Epidermal melanocyte (primary cell): ENCODE measurements around the gene NBPF14.
"Not testable (repeated sequence)": the region's sequence is repeated elsewhere in the genome, so short reads cannot be mapped to it uniquely, and the experiment has no call there.

Experiments
- DNase-seq: peaks from one replicate; pipeline ENCODE4 v3.0.0; 2011; ENCODE audit warnings: low spot score; ENCODE audit not compliant: insufficient read length

The NBPF14 gene, protein sequence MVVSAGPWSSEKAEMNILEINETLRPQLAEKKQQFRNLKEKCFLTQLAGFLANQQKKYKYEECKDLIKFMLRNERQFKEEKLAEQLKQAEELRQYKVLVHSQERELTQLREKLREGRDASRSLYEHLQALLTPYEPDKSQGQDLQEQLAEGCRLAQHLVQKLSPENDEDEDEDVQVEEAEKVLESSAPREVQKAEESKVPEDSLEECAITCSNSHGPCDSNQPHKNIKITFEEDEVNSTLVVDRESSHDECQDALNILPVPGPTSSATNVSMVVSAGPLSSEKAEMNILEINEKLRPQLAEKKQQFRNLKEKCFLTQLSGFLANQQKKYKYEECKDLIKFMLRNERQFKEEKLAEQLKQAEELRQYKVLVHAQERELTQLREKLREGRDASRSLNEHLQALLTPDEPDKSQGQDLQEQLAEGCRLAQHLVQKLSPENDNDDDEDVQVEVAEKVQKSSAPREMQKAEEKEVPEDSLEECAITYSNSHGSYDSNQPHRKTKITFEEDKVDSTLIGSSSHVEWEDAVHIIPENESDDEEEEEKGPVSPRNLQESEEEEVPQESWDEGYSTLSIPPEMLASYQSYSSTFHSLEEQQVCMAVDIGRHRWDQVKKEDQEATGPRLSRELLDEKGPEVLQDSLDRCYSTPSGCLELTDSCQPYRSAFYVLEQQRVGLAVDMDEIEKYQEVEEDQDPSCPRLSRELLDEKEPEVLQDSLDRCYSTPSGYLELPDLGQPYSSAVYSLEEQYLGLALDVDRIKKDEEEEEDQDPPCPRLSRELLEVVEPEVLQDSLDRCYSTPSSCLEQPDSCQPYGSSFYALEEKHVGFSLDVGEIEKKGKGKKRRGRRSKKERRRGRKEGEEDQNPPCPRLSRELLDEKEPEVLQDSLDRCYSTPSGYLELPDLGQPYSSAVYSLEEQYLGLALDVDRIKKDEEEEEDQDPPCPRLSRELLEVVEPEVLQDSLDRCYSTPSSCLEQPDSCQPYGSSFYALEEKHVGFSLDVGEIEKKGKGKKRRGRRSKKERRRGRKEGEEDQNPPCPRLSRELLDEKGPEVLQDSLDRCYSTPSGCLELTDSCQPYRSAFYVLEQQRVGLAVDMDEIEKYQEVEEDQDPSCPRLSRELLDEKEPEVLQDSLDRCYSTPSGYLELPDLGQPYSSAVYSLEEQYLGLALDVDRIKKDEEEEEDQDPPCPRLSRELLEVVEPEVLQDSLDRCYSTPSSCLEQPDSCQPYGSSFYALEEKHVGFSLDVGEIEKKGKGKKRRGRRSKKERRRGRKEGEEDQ (N-terminal part only)

DNA sequence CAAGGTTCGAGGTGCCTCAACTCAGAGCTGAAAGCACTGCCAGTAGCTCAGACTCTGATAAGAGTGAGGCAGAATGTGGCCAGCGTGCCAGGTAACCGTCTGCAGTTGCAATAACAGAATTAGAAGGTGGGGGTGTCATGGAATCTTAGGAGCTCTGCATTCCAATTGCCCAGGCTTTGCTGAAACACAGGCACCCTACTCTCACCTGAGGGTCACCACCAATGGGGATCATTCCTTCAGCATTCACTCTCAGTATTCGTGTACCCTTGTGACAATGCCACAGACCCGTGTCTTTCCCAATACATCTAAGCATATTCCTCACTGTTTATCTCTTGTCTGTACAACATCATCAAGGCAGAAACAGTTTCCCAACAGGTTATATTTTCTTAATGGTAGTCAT is at the start of gene NBPF14:
NBPF14 (minus strand) TSS at position 101 of the 400 bp plus-strand sequence. CDS start 294 bp downstream, outside the sequence.
- not testable (repeated sequence) for DNase-seq

DNA sequence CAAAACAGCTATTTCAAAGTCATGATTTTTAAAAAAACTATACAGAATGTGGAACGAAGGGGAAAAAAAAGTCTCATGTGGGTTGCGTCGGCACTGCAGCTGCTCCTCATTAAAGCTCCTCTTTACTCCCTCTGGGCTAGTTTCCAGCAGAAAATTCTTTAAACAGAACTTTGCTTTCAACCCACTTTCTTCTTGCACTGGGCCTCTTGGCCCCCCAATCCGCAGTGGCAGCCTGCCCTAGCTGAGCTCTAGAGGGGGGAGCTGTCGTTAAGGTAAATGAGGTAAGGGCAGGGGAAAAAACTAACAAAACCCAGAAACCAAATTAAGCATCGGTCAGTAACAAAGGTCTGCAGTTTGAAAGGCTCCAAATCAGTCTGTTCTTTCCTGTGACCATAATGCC is 29.6 kb upstream of the NBPF14 start:
- DNase-seq = not testable (repeated sequence)

DNA sequence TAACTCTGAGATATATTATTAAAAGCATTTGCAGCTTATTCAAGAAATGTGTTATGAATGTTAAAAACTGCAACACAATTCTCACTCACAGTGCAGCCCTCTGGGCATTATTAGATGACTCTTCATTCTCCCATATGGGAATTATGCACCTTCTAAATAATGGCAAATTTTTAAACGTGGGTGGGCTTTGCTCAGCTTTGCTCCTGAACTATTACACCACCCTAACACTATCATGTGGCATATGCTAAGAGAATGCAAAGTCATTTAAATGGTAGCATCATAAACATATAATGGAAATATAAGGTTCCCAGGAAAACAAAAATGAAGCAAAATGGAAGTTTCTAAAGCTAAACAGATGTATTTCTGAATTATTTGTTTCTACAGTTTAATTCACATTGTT is 22.4 kb upstream of the NBPF14 start:
- DNase-seq = not testable (repeated sequence)

DNA sequence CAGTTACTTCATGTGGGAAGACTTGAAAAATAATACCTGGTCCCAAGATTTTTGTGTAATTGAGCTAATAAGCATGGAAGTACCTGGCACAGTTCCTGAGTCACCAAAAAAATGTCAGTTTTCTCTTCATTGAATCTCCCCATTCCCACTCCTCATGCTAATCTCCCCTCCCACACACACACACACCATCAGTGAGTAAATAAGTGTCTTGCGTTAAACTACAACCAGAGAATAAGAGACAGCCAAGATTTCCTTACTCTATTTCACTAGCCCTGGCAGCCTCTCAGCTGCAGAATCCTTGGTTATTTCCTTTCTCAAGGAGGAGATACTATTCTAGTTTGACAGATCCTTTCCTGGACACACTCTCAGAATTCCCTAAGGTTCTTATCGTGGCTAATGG is 9.5 kb upstream of the NBPF14 start:
- not testable (repeated sequence) for DNase-seq

DNA sequence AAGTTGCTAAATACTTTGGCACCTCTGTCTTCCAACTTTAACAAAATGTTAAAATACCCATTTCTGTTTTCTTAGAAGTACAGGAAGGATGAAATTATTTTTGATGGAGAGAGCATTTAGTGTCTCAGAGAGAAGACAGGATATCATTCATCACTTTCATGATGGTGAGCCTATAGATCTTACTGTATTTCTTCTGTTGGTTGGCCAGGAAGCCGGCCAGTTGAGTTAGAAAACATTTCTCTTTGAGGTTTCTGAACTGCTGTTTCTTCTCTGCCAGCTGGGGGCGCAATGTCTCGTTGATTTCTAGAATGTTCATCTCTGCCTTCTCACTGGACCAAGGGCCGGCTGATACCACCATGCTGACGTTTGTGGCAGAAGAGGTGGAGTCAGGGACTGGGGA is 451 bp downstream of the NBPF14 start:
- DNase-seq = not testable (repeated sequence)

DNA sequence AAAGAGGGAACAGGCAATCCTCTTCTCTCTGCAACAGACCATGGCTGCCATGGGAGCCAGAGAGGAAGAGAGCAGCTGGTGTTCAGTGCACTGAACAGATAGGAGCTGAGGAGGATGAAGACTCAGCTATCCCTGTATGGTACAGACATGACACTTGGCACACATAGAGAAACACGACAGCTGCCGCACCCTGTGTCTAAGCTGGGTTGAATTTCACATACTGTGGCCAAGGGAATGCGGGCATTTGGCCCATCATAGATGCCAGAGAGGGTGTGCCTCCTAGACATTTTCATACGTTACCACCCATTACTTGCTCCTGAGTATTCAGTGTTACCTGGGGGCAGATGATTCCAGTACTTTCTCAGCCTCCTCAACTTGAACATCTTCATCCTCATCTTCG is 4.7 kb downstream of the NBPF14 start:
- not testable (repeated sequence) for DNase-seq

DNA sequence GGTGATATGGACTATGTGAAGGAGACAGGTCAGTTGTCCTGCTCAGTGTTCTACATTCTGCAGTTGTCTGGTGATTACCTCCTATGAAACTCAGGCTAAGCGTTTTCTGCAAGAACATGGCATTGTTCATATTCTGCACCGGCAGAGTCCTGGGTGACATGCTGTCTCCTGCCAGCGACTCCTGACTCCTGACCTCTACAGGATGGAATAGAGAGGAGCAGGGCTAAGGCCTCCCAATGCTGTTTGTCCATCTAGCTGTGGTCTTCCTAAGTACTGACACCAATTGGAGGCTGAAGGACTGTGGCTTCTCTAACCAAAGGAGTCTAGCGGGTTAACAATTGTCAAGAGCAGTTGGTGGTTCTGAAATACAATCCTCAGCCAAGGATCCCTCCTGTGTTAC is 63.7 kb downstream of the NBPF14 start:
- not testable (repeated sequence) for DNase-seq

DNA sequence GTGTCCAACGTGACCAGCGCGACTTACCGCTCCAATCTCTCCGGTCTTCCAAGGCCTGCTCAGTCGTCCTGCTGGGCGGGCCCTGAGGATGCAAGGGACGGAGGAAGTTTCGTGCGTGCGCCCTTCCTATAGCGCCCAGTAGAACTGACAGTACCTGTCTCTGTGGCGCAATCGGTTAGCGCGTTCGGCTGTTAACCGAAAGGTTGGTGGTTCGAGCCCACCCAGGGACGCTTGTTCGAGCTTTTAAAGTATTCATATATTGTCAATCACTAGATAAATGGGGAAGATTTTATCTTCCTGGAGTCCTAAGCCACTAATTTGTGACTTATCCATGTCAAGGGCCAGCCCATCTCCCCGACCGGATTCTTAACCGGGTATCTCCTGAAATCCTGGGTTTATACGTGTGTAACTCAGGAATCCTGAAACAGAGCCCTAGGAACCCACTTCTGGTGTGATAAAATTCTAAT is 66.7 kb downstream of the NBPF14 start:
- DNase-seq = not testable (repeated sequence)

DNA sequence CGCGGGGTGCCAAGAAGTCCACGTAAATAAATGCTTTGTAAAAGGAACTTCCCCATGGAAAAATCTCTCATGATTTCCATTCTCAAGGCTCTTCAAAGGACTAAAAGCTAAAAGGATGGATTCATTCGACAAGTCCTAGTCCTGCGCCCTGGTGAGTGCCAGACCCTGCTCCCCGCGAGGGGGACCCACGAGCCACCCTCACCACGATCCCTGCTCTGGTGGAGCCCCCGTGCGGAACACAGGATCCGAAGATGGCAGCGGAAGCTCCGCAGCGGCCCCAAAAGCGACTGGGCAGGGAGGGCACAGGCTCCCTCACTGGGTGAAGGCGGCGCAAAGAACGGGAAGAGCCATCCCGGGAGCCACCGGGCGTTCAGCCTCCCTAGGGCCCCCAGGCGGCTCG is 67.2 kb downstream of the NBPF14 start:
- DNase-seq = not testable (repeated sequence)

DNA sequence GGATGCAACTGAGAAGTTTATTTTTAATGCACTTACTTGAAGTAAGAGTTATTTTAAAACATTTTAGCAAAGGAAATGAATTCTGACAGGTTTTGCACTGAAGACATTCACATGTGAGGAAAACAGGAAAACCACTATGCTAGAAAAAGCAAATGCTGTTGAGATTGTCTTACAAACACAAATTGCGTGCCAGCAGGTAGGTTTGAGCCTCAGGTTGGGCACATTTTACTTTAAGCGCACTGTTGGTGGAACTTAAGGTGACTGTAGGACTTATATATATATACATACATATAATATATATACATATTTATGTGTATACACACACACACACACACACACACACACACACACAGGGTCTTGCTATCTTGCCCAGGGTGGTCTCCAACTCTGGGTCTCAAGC is 69.2 kb downstream of the NBPF14 start:
- DNase-seq = not testable (repeated sequence)

DNA sequence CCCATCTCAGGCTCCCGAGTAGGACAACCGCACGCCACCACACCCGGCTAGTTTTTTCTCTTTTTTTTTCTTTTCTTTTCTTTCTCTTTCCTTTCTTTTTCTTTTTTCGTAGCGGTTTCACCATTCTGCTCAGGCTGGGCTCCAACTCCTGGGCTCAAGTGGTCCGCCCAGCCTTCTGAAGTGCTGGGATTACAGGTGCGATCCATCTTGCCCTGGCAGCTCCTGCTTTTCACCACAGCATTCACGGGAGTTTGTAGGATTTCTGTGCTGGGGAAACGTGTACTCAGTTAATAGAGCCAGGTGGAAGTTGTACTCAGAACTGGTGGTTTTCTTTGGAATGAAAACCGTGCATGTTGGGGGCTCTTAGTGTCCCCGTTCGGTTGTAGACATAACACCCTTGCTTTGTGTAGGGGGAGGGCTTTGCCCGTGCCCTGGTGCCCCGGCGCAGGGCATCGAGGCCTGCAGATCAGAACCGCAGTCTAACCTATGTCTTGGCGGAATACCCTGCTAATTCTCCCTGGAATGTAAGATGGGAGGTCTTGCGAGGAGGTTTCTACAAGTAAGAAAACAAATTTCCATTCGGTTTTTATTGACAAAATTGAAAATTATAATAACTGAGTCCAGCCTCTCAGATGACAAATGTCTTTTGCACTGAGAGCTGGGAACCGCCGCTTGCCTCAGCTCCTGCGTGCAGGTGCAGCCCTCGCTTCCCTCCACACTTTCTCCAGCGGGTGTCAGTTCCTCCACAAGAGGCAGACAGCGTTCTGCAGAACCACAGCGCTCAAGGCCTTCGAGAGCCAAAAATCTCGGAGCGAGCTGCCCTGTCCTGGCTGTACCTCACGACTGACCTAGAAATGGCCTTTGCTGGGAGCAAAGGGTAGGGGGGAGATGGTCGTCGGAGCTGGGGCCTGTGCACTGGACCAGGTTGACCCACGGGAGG is 72.3 kb downstream of the NBPF14 start:
- DNase-seq = not testable (repeated sequence)

DNA sequence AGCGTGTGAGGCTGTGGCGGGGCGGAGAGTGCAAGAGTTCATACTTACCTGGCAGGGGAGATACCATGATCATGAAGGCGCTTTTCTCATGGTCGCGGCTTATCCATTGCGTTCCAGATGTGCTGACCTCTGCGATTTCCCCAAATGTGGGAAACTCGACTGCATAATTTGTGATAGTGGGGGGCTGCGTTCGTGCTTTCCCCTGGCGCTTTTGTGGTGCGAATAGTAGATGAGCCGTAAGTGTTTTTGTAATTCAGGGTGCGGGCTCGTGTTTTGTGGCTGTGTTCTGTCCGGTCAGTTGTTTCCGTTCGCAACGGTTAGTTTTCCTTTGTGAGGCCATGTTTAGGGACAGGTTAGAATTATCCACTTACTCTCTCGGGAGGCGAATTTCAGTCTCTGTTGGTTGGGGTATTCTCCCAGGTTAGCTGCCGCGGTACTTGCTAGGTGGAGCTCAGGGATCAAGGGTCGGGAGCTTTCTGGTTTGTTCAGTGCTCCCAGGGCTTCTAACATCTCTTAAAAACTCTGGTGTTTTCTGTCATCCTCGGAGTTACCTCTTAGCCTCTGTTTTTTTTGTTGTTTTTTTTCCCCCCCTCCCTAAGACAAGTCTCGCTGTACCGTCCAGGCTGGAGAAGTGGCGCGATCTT is 73.1 kb downstream of the NBPF14 start:
- DNase-seq = not testable (repeated sequence)

DNA sequence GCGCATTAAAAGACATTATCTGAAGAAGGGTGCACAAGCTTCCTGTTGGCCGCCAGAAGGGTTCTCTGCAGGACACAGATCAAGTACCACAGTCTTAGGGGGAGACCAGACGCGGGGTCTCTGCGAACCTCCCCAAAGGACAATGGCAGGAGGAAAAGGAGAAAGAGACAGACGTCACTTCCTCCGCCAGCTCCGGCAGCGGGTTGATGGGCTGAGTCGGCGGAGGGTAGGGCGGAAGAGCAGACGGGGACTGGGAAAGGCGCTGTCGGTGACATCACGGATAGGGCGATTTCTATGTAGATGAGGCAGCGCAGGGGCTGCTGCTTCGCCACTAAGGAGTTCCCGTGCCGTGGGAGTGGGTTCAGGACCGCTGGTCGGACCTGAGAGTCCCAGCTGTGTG is 73.7 kb downstream of the NBPF14 start:
- not testable (repeated sequence) for DNase-seq

DNA sequence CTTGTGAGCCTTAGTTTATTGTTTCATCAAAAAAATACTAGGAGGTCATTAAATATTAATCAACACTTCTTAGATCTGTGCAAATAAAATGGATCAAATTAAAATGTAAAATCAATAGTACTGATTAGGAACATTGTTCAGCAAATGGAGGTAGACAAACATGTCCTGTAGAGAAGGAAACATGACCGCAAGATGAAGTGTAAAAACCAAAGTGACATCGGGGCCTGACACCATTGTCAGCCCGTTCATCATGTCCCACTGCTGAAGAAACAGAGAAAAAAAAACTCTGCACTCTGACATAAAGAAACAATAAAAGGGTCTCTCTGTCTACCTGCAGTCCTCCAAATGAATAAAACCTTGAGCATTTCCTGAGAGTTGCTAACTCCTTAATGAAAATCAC is 81.5 kb downstream of the NBPF14 start:
- DNase-seq = not testable (repeated sequence)

DNA sequence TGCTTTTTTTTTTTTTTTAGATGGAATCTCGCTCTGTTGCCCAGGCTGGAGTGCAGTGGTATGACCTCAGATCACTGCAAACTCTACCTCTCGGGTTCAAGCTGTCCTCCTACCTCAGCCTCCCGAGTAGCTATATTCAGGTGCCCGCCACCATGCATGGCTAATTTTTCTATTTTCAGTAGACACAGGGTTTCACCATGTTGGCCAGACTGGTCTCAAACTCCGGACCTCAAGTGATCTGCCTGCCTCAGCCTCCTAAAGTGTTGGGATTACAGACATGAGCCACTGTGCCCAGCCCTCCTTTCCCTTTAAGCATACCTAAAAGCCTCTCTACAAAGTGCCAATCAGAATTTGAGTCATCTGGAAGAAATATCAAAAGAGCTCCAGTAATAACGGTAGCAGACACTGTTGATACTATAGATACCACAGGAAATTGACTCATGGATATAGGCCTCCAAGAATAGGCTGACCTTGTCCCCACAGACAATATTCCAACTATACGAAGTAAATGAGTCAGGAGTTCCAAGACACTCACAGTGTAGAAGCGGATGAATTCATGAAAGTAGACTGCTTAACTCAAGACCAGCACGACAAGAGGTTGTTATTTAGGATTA is 83.1 kb downstream of the NBPF14 start:
- not testable (repeated sequence) for DNase-seq

DNA sequence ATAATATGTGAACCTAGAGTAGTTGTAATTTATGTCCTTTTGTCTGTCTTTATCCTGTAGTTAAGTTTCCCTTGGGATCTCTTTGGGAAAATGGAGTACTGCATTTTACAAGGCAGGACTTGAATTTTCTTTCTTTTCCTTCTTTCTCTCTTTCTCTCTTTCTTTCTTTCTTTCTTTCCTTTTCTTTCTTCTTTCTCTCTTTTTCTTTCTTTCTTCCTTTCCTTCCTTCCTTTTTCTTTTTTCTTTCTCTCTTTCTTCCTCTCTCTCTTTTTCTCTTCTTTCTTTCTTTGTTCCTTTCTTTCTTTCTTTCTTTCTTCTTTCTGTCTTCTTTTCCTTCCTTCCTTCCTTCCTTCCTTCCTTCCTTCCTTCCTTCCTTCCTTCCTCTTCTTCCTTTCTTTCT is 101.9 kb downstream of the NBPF14 start:
- DNase-seq = not testable (repeated sequence)

DNA sequence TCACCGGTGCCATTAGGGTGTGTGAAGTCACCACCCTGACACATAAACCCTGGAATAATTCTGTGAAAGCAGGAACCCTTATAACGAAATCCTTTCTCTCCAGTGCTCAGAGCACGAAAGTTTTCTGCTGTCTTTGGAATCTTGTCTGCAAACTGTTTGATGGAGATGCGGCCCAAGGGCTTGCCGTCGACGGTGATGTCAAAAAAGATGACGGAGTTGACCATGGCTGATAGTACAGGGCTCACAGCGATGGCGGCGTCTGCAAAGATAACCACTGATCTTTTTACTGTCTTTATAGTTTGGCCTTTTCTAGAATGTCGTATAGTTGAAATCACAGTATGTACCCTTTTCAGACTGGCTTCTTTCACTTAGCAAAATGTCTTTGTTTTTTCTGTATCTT is 112.8 kb downstream of the NBPF14 start, which contains the start of gene PPIAL4G:
PPIAL4G (minus strand) TSS at position 274 of the 400 bp plus-strand sequence; CDS start at position 224, 50 bp downstream.
- not testable (repeated sequence) for DNase-seq
